Hepatocyte (in vitro differentiated cells): Measurements from ENCODE around the gene SLC12A8. TPM values are rescaled to one million over a fixed set of nuclear protein-coding genes. Genes with fewer than 3 reads are reported as not detected.

Experiments
- DNase-seq: peaks from one replicate; pipeline ENCODE4 v3.0.0-alpha.2; 2016; ENCODE audit warnings: low spot score
- H2AFZ ChIP-seq: fragments of 200-600 bp; sonication (generic); 2 replicates; pipeline ENCODE4 v1.6.0; 2016; ENCODE audit warnings: antibody characterized with exemption, mild to moderate bottlenecking
- H3K27ac ChIP-seq: fragments of 200-600 bp; sonication (generic); 2 replicates; pipeline ENCODE4 v1.5.1; 2016; ENCODE audit warnings: mild to moderate bottlenecking
- H3K27me3 ChIP-seq: fragments of 200-600 bp; sonication (generic); 2 replicates; pipeline ENCODE4 v1.6.1; 2016
- H3K36me3 ChIP-seq: fragments of 200-600 bp; sonication (generic); replicated peaks from 2 replicates; pipeline ENCODE4 v1.5.1; 2016; ENCODE audit warnings: low read depth; ENCODE audit not compliant: insufficient read depth
- H3K4me1 ChIP-seq: fragments of 200-600 bp; sonication (generic); 2 replicates; pipeline ENCODE4 v1.5.1; 2016; ENCODE audit warnings: mild to moderate bottlenecking, moderate library complexity; ENCODE audit not compliant: insufficient read depth
- H3K4me2 ChIP-seq: fragments of 200-600 bp; sonication (generic); 2 replicates; pipeline ENCODE4 v1.6.0; 2016
- H3K4me3 ChIP-seq: fragments of 200-600 bp; sonication (generic); 2 replicates; pipeline ENCODE4 v1.5.1; 2016; ENCODE audit warnings: mild to moderate bottlenecking
- H3K79me2 ChIP-seq: fragments of 200-600 bp; sonication (generic); 2 replicates; pipeline ENCODE4 v1.6.0; 2017; ENCODE audit warnings: mild to moderate bottlenecking
- H3K9me2 ChIP-seq: fragments of 200-600 bp; sonication (generic); replicated peaks from 2 replicates; pipeline ENCODE4 v1.6.0; 2017; ENCODE audit warnings: mild to moderate bottlenecking; ENCODE audit not compliant: insufficient read depth
- H3K9me3 ChIP-seq: fragments of 200-600 bp; sonication (generic); 2 replicates; pipeline ENCODE4 v1.5.1; 2016; ENCODE audit warnings: low read depth, mild to moderate bottlenecking
- H4K20me1 ChIP-seq: fragments of 200-600 bp; sonication (generic); 2 replicates; pipeline ENCODE4 v1.6.0; 2016; ENCODE audit warnings: mild to moderate bottlenecking; ENCODE audit not compliant: insufficient read depth, poor library complexity, severe bottlenecking
- EZH2 ChIP-seq: fragments of 200-600 bp; sonication (generic); IDR thresholded peaks from 2 replicates; pipeline ENCODE4 v1.6.1; 2016; ENCODE audit warnings: antibody characterized with exemption, mild to moderate bottlenecking, borderline replicate concordance
- EZH2phosphoT487 ChIP-seq: fragments of 200-600 bp; sonication (generic); IDR thresholded peaks from one replicate; pipeline ENCODE4 v1.6.1; 2018; ENCODE audit warnings: antibody characterized with exemption, mild to moderate bottlenecking, low read depth, moderate library complexity; ENCODE audit not compliant: unreplicated experiment, severe bottlenecking
- WGBS: methylation state at CpG from one replicate; pipeline ENCODE4 v1.1.6; 2016; ENCODE audit warnings: low lambda C conversion rate; ENCODE audit errors: missing lambda C conversion rate; 5-methylcytosine and 5-hydroxymethylcytosine counted together
- polyA plus RNA-seq: library from polyadenylated mRNA; unstranded; fragments of >200 nt; fragmentation: Nextera tagmentation; extraction: Ambion mirVana; gene quantifications from 2 replicates; pipeline ENCODE4 v1.2.1, GENCODE V29; 2016
- total RNA-seq: library from RNA; depleted of rRNA; stranded (reverse); fragments of >200 nt; gene quantifications from 2 replicates; pipeline ENCODE4 v1.2.3, GENCODE V29; 2014
- TF ChIP-seq, protein P1 (sequence below): fragments of 200-600 bp; sonication (generic); IDR thresholded peaks from 2 replicates; pipeline ENCODE4 v1.5.1; 2016; ENCODE audit warnings: antibody characterized with exemption, mild to moderate bottlenecking; ENCODE audit not compliant: poor library complexity

The SLC12A8 gene
- total and polyA plus RNA-seq, 2 experiments from 2014 or later: 18.9 to 20.0 TPM

DNA sequence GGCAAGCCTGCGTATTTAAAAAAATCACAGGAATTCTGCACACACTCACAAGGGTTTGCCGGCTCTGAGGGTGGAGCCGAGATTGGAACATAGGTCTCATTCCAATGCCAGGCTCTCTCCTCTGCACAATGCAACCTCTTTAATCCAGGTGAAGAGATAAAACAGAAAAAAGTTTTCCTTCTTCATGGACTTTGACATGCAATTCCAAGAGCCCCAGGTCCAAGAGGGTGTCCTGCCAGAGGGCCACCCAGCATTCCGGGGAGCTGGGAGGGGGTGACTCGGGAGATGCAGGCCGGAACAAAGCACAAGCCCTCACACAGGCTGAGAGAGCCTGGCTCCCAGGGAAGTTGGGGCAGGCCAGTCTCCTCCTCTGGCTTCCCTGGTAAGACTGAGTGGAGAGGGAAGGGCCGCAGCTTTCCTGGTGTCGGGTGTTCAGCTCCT, 6.7 kb upstream of the SLC12A8 start:
- Histone ChIP-seq H3K27me3 (no peaks in the 10 kb centered on the region), H3K4me2 (peak overlapping the region; percentile 38), H2AFZ (no peak overlapping the region), H3K27ac (peak overlapping the region; percentile 89), H3K9me2 (no peaks in the 10 kb centered on the region), H3K4me1 (peaks cover 20% of the 10 kb centered on the region), H3K36me3 (no peaks in the 10 kb centered on the region), H3K4me3 (no peak overlapping the region), H3K79me2 (no peaks in the 10 kb centered on the region), H3K9me3 (no peaks in the 10 kb centered on the region), H4K20me1 (no peaks in the 10 kb centered on the region)
- TF ChIP-seq, protein P1, sequence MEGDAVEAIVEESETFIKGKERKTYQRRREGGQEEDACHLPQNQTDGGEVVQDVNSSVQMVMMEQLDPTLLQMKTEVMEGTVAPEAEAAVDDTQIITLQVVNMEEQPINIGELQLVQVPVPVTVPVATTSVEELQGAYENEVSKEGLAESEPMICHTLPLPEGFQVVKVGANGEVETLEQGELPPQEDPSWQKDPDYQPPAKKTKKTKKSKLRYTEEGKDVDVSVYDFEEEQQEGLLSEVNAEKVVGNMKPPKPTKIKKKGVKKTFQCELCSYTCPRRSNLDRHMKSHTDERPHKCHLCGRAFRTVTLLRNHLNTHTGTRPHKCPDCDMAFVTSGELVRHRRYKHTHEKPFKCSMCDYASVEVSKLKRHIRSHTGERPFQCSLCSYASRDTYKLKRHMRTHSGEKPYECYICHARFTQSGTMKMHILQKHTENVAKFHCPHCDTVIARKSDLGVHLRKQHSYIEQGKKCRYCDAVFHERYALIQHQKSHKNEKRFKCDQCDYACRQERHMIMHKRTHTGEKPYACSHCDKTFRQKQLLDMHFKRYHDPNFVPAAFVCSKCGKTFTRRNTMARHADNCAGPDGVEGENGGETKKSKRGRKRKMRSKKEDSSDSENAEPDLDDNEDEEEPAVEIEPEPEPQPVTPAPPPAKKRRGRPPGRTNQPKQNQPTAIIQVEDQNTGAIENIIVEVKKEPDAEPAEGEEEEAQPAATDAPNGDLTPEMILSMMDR: no peak
- TF ChIP-seq EZH2: no peak
- peak; percentile 54 for DNase-seq
- WGBS: 55% methylated on average over 8 of the region's 8 CpGs

DNA sequence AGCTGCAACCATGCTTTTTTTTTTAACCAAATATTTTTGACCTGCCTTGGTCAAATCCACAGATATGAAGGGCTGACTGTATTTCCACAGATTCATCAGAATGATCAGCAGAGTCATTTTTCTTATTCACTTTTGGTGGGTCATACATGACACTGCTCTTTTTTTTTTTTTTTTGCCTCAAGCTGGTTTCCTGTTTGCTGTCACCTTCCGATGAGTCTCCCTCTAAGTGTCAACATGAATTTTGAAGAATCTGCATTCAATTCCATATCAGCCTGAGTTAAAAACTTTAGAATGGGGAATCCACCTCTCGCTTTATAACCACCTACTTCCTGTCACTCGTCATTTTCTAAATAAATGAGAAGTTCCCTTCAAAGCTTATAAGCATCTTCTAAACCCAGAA, 2.2 kb upstream of the SLC12A8 start:
- Histone ChIP-seq H3K9me2 (no peaks in the 10 kb centered on the region), H2AFZ (no peak overlapping the region), H4K20me1 (no peaks in the 10 kb centered on the region), H3K79me2 (no peaks in the 10 kb centered on the region), H3K4me3 (no peak overlapping the region), H3K27me3 (no peaks in the 10 kb centered on the region), H3K36me3 (no peaks in the 10 kb centered on the region), H3K4me1 (peaks cover 17% of the 10 kb centered on the region), H3K9me3 (no peaks in the 10 kb centered on the region), H3K4me2 (no peak overlapping the region), H3K27ac (no peak overlapping the region)
- TF ChIP-seq, protein P1: no peak
- no peak for TF ChIP-seq EZH2
- no peak for TF ChIP-seq EZH2phosphoT487
- DNase-seq: no peak
- 66% methylated on average over 3 of the region's 3 CpGs for WGBS

DNA sequence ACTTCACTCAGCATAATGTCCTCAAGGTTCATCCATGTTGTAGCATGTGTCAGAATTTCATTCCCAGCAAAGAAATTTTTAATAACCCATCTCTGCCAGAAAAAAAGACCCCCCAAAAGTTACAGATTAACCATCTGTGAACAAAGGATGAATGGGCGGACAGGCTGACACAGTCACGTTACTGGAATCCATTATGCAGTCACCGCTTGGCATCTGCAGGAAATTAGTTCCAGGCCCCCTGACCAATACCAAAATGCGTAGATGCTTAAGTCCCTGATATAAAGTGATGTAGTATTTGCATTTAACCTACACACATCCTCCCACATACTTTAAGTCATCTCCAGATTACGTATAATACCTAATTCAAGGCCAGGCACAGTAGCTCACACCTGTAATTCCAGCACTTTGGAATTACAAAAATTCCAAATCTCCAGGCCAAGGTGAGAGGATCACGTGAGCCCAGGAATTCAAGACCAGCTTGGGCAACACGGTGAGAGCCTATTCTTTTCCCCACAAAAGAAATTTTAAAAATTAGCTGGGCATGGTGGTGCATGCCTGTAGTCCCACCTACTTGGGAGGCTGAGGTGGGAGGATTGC, 1.5 kb upstream of the SLC12A8 start:
- H4K20me1 ChIP-seq: no peaks in the 10 kb centered on the region
- H3K4me2 ChIP-seq: no peak overlapping the region
- no peaks in the 10 kb centered on the region for H3K9me2 ChIP-seq
- no peak overlapping the region for H3K4me3 ChIP-seq
- no peaks in the 10 kb centered on the region for H3K79me2 ChIP-seq
- H2AFZ ChIP-seq: no peak overlapping the region
- H3K36me3 ChIP-seq: no peaks in the 10 kb centered on the region
- peaks cover 15% of the 10 kb centered on the region for H3K4me1 ChIP-seq
- no peaks in the 10 kb centered on the region for H3K27me3 ChIP-seq
- no peaks in the 10 kb centered on the region for H3K9me3 ChIP-seq
- WGBS: 63% methylated on average over 7 of the region's 7 CpGs
- TF ChIP-seq EZH2 (no peak), EZH2phosphoT487 (no peak)
- TF ChIP-seq, protein P1: no peak
- DNase-seq: no peak
- no peak overlapping the region for H3K27ac ChIP-seq
